ENCODE results near the gene CFAP74. TPM values are rescaled to one million over a fixed set of nuclear protein-coding genes. Genes with fewer than 3 reads are reported as not detected.

Gene CFAP74
- total RNA-seq, 1 experiment from 2014 or later, result not detected

DNA sequence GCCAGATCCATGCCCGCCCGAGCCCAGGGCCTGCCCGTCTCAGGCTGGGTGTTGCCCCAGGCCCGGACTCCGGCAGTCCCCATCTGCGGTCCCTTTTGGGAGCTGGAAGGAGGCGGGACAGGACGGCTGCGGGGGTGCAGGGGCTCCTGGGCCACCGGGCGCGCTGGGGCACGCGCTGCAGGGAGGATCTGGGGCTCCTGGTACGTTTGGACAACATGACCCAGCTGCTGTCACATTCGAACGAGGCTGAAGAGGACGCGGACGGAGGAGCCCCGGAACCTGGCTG, 95.1 kb downstream of the CFAP74 start:
- Mint-ChIP-seq H3K27me3 (ENCODE audit: unreplicated experiment) (peaks cover 4% of the 10 kb centered on the region), H3K4me1 (ENCODE audit: low read depth, unreplicated experiment) (peaks cover 5% of the 10 kb centered on the region), H3K9me3 (ENCODE audit: low read depth, unreplicated experiment) (no peaks in the 10 kb centered on the region), H3K27ac (ENCODE audit: unreplicated experiment) (no peak overlapping the region), H3K4me3 (ENCODE audit: low read depth, unreplicated experiment) (peak overlapping the region; percentile 66), H3K36me3 (ENCODE audit: insufficient read depth, unreplicated experiment) (peaks cover 14% of the 10 kb centered on the region)
- DNase-seq, result no peak
- TF ChIP-seq, protein P1, sequence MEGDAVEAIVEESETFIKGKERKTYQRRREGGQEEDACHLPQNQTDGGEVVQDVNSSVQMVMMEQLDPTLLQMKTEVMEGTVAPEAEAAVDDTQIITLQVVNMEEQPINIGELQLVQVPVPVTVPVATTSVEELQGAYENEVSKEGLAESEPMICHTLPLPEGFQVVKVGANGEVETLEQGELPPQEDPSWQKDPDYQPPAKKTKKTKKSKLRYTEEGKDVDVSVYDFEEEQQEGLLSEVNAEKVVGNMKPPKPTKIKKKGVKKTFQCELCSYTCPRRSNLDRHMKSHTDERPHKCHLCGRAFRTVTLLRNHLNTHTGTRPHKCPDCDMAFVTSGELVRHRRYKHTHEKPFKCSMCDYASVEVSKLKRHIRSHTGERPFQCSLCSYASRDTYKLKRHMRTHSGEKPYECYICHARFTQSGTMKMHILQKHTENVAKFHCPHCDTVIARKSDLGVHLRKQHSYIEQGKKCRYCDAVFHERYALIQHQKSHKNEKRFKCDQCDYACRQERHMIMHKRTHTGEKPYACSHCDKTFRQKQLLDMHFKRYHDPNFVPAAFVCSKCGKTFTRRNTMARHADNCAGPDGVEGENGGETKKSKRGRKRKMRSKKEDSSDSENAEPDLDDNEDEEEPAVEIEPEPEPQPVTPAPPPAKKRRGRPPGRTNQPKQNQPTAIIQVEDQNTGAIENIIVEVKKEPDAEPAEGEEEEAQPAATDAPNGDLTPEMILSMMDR (IDR thresholded peaks at IDR 0.05; ENCODE audit: unreplicated experiment), result no peak
- BruUV-seq (replicated peaks), result no TSS peak
- intact Hi-C loops (cut with micrococcal nuclease; ENCODE audit: unreplicated experiment), result loop anchor here (10.0 kb wide), 1 partner anchor 124 kb away; no protein-coding TSS in a partner anchor
- CTCF ChIA-PET, result interaction anchor here (0.6 to 2.4 kb wide), 5 partner anchors 8 to 136 kb away, joined by 3 to 6 read pairs (median 4); no protein-coding TSS in a partner anchor

DNA sequence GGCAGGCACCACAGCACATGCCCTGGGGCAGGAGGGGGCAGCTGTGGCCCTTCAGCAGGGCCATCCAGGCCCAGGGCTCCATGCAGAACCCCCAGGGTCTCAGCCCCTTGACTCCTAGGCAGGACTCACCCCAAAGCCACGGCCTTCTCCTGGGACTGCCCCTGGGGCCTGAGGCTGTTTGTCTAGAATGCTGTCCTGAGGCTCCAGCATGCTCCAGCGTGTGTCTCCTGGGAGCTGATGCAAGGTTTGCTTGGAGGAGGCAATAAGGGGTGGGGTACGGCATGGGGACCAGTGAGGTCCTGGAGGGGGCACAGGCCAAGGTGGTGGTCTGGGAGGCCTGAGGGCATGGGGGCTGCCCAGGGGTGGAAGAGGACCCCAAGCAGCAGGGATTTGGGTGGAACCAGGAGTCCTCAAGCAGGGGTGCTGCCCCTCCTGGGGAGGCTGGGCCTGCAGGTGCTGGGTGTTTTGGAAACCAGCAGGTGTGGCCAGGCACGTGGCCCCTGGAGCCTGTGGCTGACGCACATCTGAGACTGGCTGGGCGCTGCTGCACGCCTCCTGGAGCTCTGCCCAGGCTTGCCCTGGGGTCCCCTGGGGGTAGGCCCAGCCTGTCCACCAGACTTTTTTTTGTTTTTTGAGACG, 96.4 kb downstream of the CFAP74 start:
- CTCF ChIA-PET, result interaction anchor here (0.6 to 2.4 kb wide), 2 partner anchors 9 to 293 kb away, joined by 3 to 6 read pairs; no protein-coding TSS in a partner anchor
- H3K27me3 Mint-ChIP-seq (ENCODE audit: unreplicated experiment), result no peaks in the 10 kb centered on the region
- peaks cover 5% of the 10 kb centered on the region for H3K4me1 Mint-ChIP-seq (ENCODE audit: low read depth, unreplicated experiment)
- H3K27ac Mint-ChIP-seq (ENCODE audit: unreplicated experiment), result no peak overlapping the region
- intact Hi-C loops (cut with micrococcal nuclease; ENCODE audit: unreplicated experiment), result loop anchor here (10.0 kb wide), 1 partner anchor 122 kb away; no protein-coding TSS in a partner anchor
- TF ChIP-seq, protein P1 (IDR thresholded peaks at IDR 0.05; ENCODE audit: unreplicated experiment), result no peak
- H3K36me3 Mint-ChIP-seq (ENCODE audit: insufficient read depth, unreplicated experiment), result peaks cover 14% of the 10 kb centered on the region
- DNase-seq, result no peak
- no peak overlapping the region for H3K4me3 Mint-ChIP-seq (ENCODE audit: low read depth, unreplicated experiment)
- H3K9me3 Mint-ChIP-seq (ENCODE audit: low read depth, unreplicated experiment), result no peaks in the 10 kb centered on the region
- BruUV-seq (replicated peaks), result no TSS peak

DNA sequence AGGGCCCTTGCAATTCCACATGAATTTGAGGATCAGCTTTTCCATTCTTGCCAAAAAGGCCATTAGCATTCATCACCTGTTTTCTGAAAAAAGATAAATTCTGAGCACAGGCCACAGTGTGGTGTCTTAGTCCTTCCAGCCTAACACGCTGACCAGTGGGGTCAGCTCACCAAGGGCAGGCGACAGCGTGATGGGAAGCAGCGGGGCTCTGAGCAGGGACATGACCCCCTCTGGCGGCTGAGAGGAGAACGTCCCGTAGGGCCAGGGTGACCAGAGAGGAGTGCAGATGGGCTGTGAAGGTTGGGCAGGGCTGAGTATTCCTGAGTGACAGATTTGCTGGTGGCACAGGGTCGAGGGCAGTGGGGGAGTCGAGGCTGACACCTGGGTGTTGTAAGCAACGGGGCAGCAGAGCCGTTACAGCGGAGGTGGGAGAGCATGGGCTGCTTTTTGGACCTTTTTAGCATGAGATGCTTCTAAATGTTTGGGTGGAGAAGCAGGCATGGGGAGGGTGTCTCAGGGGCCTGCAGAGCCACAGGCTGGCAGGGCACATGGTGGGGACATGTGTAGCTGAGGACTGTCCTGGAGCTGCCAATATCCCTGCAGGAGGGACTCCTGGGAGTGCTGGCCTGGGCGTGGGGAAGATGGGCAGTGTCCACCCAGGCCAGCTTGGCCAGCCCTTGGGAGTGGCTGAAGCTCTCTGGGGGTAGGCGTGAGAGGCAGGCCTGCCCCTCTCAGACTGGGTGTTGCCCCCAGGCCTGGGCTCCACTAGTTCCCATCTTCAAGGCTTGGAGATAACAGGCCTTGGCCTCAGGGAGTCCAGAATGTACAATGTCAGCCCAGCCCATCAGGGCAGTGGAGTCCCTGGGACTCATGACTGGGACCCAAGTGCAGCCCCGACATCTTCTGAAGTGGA, 97.1 kb downstream of the CFAP74 start:
- CTCF ChIA-PET, result interaction anchor here (0.6 to 1.5 kb wide), 6 partner anchors 9 to 671 kb away, joined by 3 to 7 read pairs (median 4); no protein-coding TSS in a partner anchor
- peaks cover 5% of the 10 kb centered on the region for H3K4me1 Mint-ChIP-seq (ENCODE audit: low read depth, unreplicated experiment)
- BruUV-seq (replicated peaks), result no TSS peak
- peak overlapping the region; percentile 17 for H3K27ac Mint-ChIP-seq (ENCODE audit: unreplicated experiment)
- intact Hi-C loops (cut with micrococcal nuclease; ENCODE audit: unreplicated experiment), result loop anchor here (10.0 kb wide), 1 partner anchor 122 kb away; no protein-coding TSS in a partner anchor
- no peaks in the 10 kb centered on the region for H3K27me3 Mint-ChIP-seq (ENCODE audit: unreplicated experiment)
- H3K9me3 Mint-ChIP-seq (ENCODE audit: low read depth, unreplicated experiment), result no peaks in the 10 kb centered on the region
- DNase-seq, result peak; percentile 81
- TF ChIP-seq, protein P1 (IDR thresholded peaks at IDR 0.05; ENCODE audit: unreplicated experiment), result peak; percentile 62
- peak overlapping the region; percentile 15 for H3K4me3 Mint-ChIP-seq (ENCODE audit: low read depth, unreplicated experiment)
- peaks cover 14% of the 10 kb centered on the region for H3K36me3 Mint-ChIP-seq (ENCODE audit: insufficient read depth, unreplicated experiment)

DNA sequence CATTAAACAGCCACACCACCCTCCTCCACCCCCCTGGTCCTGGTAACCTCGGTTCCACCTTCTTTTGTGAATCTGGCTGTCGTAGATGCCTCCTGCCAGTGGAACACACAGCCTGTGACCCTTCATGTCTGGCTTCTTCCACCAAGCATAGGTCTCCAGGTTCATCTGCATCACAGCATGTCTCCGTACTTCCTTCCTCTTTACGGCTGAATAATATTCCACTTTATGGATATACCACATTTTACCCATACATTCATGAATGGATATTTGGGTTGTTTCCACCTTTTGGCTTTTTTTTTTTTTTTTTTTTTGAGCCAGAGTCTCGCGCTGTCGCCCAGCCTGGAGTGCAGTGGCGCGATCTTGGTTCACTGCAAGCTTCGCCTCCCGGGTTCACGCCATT, 100.4 kb downstream of the CFAP74 start:
- Mint-ChIP-seq H3K27ac (ENCODE audit: unreplicated experiment) (no peak overlapping the region), H3K36me3 (ENCODE audit: insufficient read depth, unreplicated experiment) (peaks cover 1% of the 10 kb centered on the region), H3K4me3 (ENCODE audit: low read depth, unreplicated experiment) (no peak overlapping the region), H3K9me3 (ENCODE audit: low read depth, unreplicated experiment) (no peaks in the 10 kb centered on the region), H3K4me1 (ENCODE audit: low read depth, unreplicated experiment) (no peaks in the 10 kb centered on the region), H3K27me3 (ENCODE audit: unreplicated experiment) (no peaks in the 10 kb centered on the region)
- TF ChIP-seq, protein P1 (IDR thresholded peaks at IDR 0.05; ENCODE audit: unreplicated experiment), result no peak
- CTCF ChIA-PET, result no interaction called here
- no TSS peak for BruUV-seq (replicated peaks)
- DNase-seq, result no peak
- intact Hi-C loops (cut with micrococcal nuclease; ENCODE audit: unreplicated experiment), result loop anchor here (10.0 kb wide), 1 partner anchor 118 kb away; no protein-coding TSS in a partner anchor

Data from Calu3 (cell line).